A549 (cell line): ENCODE measurements around the gene IFRD2. TPM values are rescaled to one million over a fixed set of nuclear protein-coding genes. Genes with fewer than 3 reads are reported as not detected.
A peak's percentile ranks its signal among the peaks of the same experiment; 100 is the strongest.

Experiments used
- ATAC-seq, 2 experiments: fragments of 200-7000 bp in 1 of 2; fragments of >200 bp in 1 of 2; cut with Nextera tagmentation in 1 of 2; cut with Tn5 transposase in 1 of 2; 3 replicates each; pipeline versions ENCODE4 v1.8.0 to v1.9.1; 2018 to 2020; ENCODE audit warnings: mild to moderate bottlenecking in 1 of 2, moderate library complexity in 1 of 2
- CTCF ChIA-PET: fragments of 300-600 bp; sonication (Branson Sonifier 250); formaldehyde crosslinking; extraction: SDS; loops from one replicate; lab custom pipeline; 2021; ENCODE audit warnings: antibody characterized with exemption, inconsistent platforms; lab: Yijun Ruan, JAX
- POLR2A ChIA-PET: fragments of 350-600 bp; formaldehyde crosslinking; extraction: SDS; loops from one replicate; lab custom pipeline; 2021; ENCODE audit warnings: antibody characterized with exemption, inconsistent platforms; lab: Yijun Ruan, JAX
- DNase-seq, 2 experiments: peaks; one replicate each; pipeline versions ENCODE4 v3.0.0 to v3.0.0-alpha.2; 2011 to 2016; ENCODE audit warnings: low read depth in 1 of 2, low spot score in 1 of 2
- FAIRE-seq: peaks from 2 replicates; lab custom pipeline; 2011; peaks lifted over from hg19 to GRCh38; lab: Jason Lieb, UNC
- H3K27ac ChIP-seq, 2 experiments: fragments of >200 bp; sonication (Bioruptor Twin); formaldehyde crosslinking; 3 replicates each; pipeline ENCODE4 v1.5.1; 2016 to 2017
- H3K4me1 ChIP-seq: fragments of >200 bp; sonication (Bioruptor Twin); formaldehyde crosslinking; 3 replicates; pipeline ENCODE4 v1.6.1; 2016
- H3K4me2 ChIP-seq: fragments of >200 bp; sonication (Bioruptor Twin); formaldehyde crosslinking; 3 replicates; pipeline ENCODE4 v1.6.1; 2016
- H3K4me3 ChIP-seq: fragments of >200 bp; sonication (Bioruptor Twin); formaldehyde crosslinking; 3 replicates; pipeline ENCODE4 v1.5.1; 2016
- H3K9me3 ChIP-seq: fragments of >200 bp; sonication (Bioruptor Twin); formaldehyde crosslinking; 3 replicates; pipeline ENCODE4 v1.6.1; 2016
- EHMT2 ChIP-seq: fragments of 200-600 bp; sonication (generic); IDR thresholded peaks from 2 replicates; pipeline ENCODE4 v1.6.1; 2016; ENCODE audit warnings: antibody characterized with exemption, low read depth, mild to moderate bottlenecking, moderate library complexity
- FOSB ChIP-seq: fragments of 250-450 bp; sonication (Bioruptor Pico); IDR thresholded peaks from 2 replicates; pipeline ENCODE4 v1.5.0; 2020; ENCODE audit warnings: mild to moderate bottlenecking, moderate library complexity
- FOSL2 ChIP-seq, 2 experiments: fragments of 450-650 bp in 1 of 2; fragments of >200 bp in 1 of 2; sonication (Bioruptor Twin) in 1 of 2; formaldehyde crosslinking; IDR thresholded peaks; 2 replicates each; pipeline versions ENCODE4 v1.5.0 to v1.6.1; 2016 to 2020; ENCODE audit warnings: mild to moderate bottlenecking in 1 of 2, moderate library complexity in 1 of 2
- FOXS1 ChIP-seq: fragments of 250-450 bp; sonication (Bioruptor Pico); IDR thresholded peaks from 2 replicates; pipeline ENCODE4 v1.5.0; 2020; ENCODE audit warnings: mild to moderate bottlenecking, moderate library complexity
- HDAC2 ChIP-seq: fragments of 200-600 bp; sonication (generic); IDR thresholded peaks from 2 replicates; pipeline ENCODE4 v1.6.1; 2016
- HES2 ChIP-seq: fragments of >200 bp; sonication (Bioruptor Twin); formaldehyde crosslinking; IDR thresholded peaks from 2 replicates; pipeline ENCODE4 v1.6.1; 2016
- JUN ChIP-seq, 2 experiments: fragments of >200 bp; sonication (Bioruptor Twin); formaldehyde crosslinking; IDR thresholded peaks; 2 replicates in 1 of 2; 3 replicates in 1 of 2; pipeline ENCODE4 v1.6.1; 2016 to 2017
- MYC ChIP-seq: IDR thresholded peaks from 2 replicates; pipeline ENCODE4 v1.6.1; 2012; ENCODE audit warnings: mild to moderate bottlenecking, inconsistent platforms, low read length, improper control_type of control experiment, borderline replicate concordance
- NPAS2 ChIP-seq: fragments of 250-450 bp; sonication (Bioruptor Pico); IDR thresholded peaks from 2 replicates; pipeline ENCODE4 v1.8.0; 2022; ENCODE audit warnings: mild to moderate bottlenecking, moderate library complexity, borderline replicate concordance
- POLR2A ChIP-seq: IDR thresholded peaks from 2 replicates; pipeline ENCODE4 v1.6.1; 2012; ENCODE audit warnings: mild to moderate bottlenecking, low read length
- POLR2AphosphoS2 ChIP-seq: conservative IDR thresholded peaks from 2 replicates; pipeline ENCODE4 v1.6.1; 2012; ENCODE audit warnings: low read length, improper control_type of control experiment, inconsistent platforms
- RAD21 ChIP-seq, 2 experiments: fragments of >200 bp in 1 of 2; sonication (Bioruptor Twin) in 1 of 2; formaldehyde crosslinking in 1 of 2; IDR thresholded peaks in 1 of 2; conservative IDR thresholded peaks in 1 of 2; 2 replicates in 1 of 2; 3 replicates in 1 of 2; pipeline ENCODE4 v1.6.1; 2012 to 2018; ENCODE audit warnings: inconsistent platforms in 1 of 2
- RCOR1 ChIP-seq: fragments of 150-350 bp; IDR thresholded peaks from 2 replicates; pipeline ENCODE4 v1.6.1; 2014; ENCODE audit warnings: antibody characterized with exemption, low read length, low read depth
- REST ChIP-seq: fragments of 200-600 bp; sonication (generic); IDR thresholded peaks from 2 replicates; pipeline ENCODE4 v1.6.1; 2016; ENCODE audit warnings: antibody characterized with exemption, mild to moderate bottlenecking, moderate library complexity
- TFCP2L1 ChIP-seq: fragments of 250-450 bp; sonication (Bioruptor Pico); IDR thresholded peaks from 2 replicates; pipeline ENCODE4 v1.5.0; 2021; ENCODE audit warnings: mild to moderate bottlenecking
- ZC3H11A ChIP-seq: fragments of 450-650 bp; IDR thresholded peaks from 2 replicates; pipeline ENCODE4 v1.6.1; 2014; ENCODE audit warnings: antibody characterized with exemption, mild to moderate bottlenecking
- ZNF302 ChIP-seq: fragments of 250-450 bp; sonication (Bioruptor Pico); IDR thresholded peaks from 2 replicates; pipeline ENCODE4 v1.9.0; 2021; ENCODE audit warnings: inconsistent platforms, mild to moderate bottlenecking, moderate library complexity
- WGBS: methylation state at CpG from one replicate; pipeline ENCODE4 v1.1.6; 2017; ENCODE audit errors: missing lambda C conversion rate; 5-methylcytosine and 5-hydroxymethylcytosine counted together
- polyA plus RNA-seq, 4 experiments: library from polyadenylated mRNA; depleted of rRNA in 3 of 4; stranded (reverse); fragments of >200 nt; fragmentation: RNase III in 1 of 4; extraction: RNeasy Plus Mini Kit Qiagen cat#74134 plus additional on column Dnase treatment in 1 of 4; gene quantifications; 2 replicates in 3 of 4; 3 replicates in 1 of 4; pipeline ENCODE4 v1.2.3, GENCODE V29; 2011 to 2017
- TF ChIP-seq, protein P1 (sequence below): fragments of 150-350 bp; IDR thresholded peaks from 2 replicates; pipeline ENCODE4 v1.6.1; 2014; ENCODE audit warnings: low read depth, mild to moderate bottlenecking, low read length

The IFRD2 gene
- polyA plus RNA-seq, 2 of the 4 experiments (the other 2 are of a cell fraction): 42.2 to 79.7 TPM

- Histone ChIP-seq H3K4me3 (no peak within 1 kb of the TSS), H3K4me2 (peak within 1 kb of the TSS; percentile 19; the same call in 1 of the 3 replicates)
- 41% methylated on average over 6 of the region's 14 CpGs for WGBS
- DNase-seq (peak in 1 of 2 experiments; percentile 50), ATAC-seq (peak in 1 of 2 experiments; percentile 15; a peak in 2 of 6 replicates)
- TF ChIP-seq MYC (no peak), POLR2AphosphoS2 (no peak), RAD21 (conservative IDR thresholded peaks at IDR 0.05 in 1 of 2, IDR thresholded peaks at IDR 0.05 in 1 of 2) (peak in 1 of 2 experiments; percentile 25; a peak in 2 of 5 replicates), HES2 (no peak)
- TF ChIP-seq, all 56 proteins: peak for 1
- Histone ChIP-seq H3K4me1 (peaks cover 23% of the 10 kb centered on the region), H3K27ac (peak within 1 kb of the TSS in 1 of 2 experiments; percentile 69; a peak in 3 of 6 replicates), H3K9me3 (no peaks in the 10 kb centered on the region)
- no peak for FAIRE-seq
- ChIA-PET CTCF (interaction anchor here (2.0 to 2.7 kb wide), 2 partner anchors 16 to 21 kb away, joined by 7 to 14 read pairs; no protein-coding TSS in a partner anchor), POLR2A (no interaction called here)
Measured at GRCh38 chr3:50303013-50303815, 11.0 kb upstream of the IFRD2 start, which contains the start of gene HYAL1. Gene HYAL1, minus strand, starts transcription at chr3:50303574. Its CDS starts 618 bp downstream, at chr3:50302956.

DNA sequence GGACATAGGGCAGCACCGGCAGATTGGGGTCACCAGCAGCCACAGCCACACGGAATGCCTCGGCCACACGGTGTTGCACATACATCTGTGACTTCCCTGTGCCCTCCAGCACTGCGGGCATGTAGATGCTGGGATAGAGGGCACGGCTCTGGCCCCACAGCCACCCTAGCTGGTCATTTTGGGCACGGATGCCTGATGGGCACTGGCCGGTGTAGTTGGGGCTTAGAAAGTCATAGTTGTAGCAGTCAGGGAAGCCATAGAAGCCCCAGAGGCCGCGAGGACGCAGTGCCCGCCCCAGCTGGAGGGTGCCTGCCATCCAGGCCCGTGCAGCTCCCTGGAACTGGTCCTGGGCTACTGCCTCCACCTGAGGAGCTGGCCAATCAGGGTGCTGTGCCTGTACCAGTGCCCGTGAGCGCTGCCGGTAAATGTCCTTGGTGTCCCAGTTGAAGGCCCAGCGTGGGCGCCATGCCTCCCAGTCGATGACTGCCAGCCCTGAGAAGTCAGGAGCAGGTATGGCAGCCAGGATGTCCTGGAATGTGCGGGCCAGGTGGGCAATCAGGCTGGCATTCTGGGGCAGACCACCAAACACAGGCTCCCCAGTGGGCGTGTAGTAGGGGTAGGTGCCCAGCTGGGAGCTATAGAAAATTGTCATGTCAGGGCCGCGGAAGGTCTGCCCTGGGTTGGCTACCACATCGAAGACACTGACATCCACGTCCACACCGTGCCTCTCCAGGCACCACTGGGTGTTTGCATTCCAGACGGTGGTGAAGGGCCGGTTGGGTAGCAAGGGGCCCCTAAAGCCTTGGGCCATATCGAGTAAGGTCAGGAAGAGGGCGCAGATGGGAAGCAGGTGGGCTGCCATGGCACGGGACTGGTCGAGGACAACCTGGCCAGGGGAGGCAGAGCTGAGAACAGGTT, 10.1 kb upstream of the IFRD2 start:
- Histone ChIP-seq H3K9me3 (no peaks in the 10 kb centered on the region), H3K4me3 (no peak overlapping the region), H3K27ac (no peak overlapping the region), H3K4me1 (peaks cover 26% of the 10 kb centered on the region), H3K4me2 (no peak overlapping the region)
- no peak for DNase-seq
- FAIRE-seq: no peak
- ATAC-seq: no peak
- POLR2A ChIA-PET: no interaction called here
- WGBS: 94% methylated on average over 17 of the region's 32 CpGs
- CTCF ChIA-PET: interaction anchor here (1.3 to 2.7 kb wide), 4 partner anchors 10 to 22 kb away, joined by 3 to 14 read pairs (median 6); partner anchors contain the start of genes HYAL2 and IFRD2
- TF ChIP-seq TFCP2L1 (CRISPR knock-in tag) (no peak), POLR2A (no peak), EHMT2 (no peak), JUN (IDR thresholded peaks at IDR 0.05) (no peak), RCOR1 (no peak), REST (no peak), ZC3H11A (no peak), NPAS2 (no peak), FOXS1 (CRISPR knock-in tag) (no peak), HDAC2 (no peak), ZNF302 (CRISPR knock-in tag) (no peak), FOSB (CRISPR knock-in tag) (no peak), FOSL2 (IDR thresholded peaks at IDR 0.05) (no peak), FOSL2 (CRISPR knock-in tag; IDR thresholded peaks at IDR 0.05) (no peak)
- TF ChIP-seq, protein P1, sequence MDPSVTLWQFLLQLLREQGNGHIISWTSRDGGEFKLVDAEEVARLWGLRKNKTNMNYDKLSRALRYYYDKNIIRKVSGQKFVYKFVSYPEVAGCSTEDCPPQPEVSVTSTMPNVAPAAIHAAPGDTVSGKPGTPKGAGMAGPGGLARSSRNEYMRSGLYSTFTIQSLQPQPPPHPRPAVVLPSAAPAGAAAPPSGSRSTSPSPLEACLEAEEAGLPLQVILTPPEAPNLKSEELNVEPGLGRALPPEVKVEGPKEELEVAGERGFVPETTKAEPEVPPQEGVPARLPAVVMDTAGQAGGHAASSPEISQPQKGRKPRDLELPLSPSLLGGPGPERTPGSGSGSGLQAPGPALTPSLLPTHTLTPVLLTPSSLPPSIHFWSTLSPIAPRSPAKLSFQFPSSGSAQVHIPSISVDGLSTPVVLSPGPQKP: no peak
